ENCODE results near the gene NTSR1.

DNA sequence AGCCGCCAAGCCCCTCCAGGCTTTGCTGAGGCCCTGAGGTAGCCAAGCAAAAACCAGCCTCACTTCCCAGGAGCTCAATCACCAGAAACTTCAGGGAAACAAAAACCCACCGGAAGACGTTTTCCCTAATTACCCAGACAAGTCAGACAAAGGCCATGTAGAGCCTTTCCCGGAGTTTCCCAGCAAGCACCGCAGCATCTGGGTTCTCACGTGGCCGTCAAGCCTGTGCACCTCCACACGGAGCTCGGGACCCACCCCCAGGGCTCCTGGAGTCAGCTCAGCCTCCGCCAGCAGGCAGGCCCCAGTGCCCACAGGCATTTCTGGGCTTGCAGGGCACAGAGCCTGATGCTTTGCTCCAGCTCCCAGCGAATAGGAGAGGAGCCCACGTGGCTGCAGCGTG is 77.5 kb downstream of the NTSR1 start:
- TF ChIP-seq, protein P1, sequence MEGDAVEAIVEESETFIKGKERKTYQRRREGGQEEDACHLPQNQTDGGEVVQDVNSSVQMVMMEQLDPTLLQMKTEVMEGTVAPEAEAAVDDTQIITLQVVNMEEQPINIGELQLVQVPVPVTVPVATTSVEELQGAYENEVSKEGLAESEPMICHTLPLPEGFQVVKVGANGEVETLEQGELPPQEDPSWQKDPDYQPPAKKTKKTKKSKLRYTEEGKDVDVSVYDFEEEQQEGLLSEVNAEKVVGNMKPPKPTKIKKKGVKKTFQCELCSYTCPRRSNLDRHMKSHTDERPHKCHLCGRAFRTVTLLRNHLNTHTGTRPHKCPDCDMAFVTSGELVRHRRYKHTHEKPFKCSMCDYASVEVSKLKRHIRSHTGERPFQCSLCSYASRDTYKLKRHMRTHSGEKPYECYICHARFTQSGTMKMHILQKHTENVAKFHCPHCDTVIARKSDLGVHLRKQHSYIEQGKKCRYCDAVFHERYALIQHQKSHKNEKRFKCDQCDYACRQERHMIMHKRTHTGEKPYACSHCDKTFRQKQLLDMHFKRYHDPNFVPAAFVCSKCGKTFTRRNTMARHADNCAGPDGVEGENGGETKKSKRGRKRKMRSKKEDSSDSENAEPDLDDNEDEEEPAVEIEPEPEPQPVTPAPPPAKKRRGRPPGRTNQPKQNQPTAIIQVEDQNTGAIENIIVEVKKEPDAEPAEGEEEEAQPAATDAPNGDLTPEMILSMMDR (IDR thresholded peaks at IDR 0.05), result no peak
- TF ChIP-seq ZFX (IDR thresholded peaks at IDR 0.05; ENCODE audit: borderline replicate concordance), result no peak
